Ascending aorta (tissue), 2 donors: ENCODE results near the gene ZNF280D. TPM values are rescaled to one million over a fixed set of nuclear protein-coding genes. Genes with fewer than 3 reads are reported as not detected.

Source experiments
- DNase-seq, 2 donors: peaks; one replicate each; pipeline ENCODE4 v3.0.0-alpha.2; 2019; ENCODE audit warnings: low spot score in 2 of 2
- H3K27ac ChIP-seq, 2 donors: fragments of 200-600 bp; sonication (generic); one replicate each; pipeline ENCODE4 v1.5.1; 2016 to 2017; ENCODE audit warnings: mild to moderate bottlenecking in 1 of 2
- H3K27me3 ChIP-seq: fragments of 200-600 bp; sonication (generic); one replicate; pipeline ENCODE4 v1.5.1; 2017
- H3K36me3 ChIP-seq, 2 donors: fragments of 200-600 bp; sonication (generic); one replicate each; pipeline ENCODE4 v1.5.1; 2016
- H3K4me1 ChIP-seq, 2 donors: fragments of 200-600 bp; sonication (generic); one replicate each; pipeline ENCODE4 v1.5.1; 2016 to 2017; ENCODE audit warnings: mild to moderate bottlenecking in 1 of 2
- H3K4me3 ChIP-seq, 2 donors: fragments of 200-600 bp; sonication (generic); one replicate each; pipeline ENCODE4 v1.5.1; 2016 to 2017; ENCODE audit warnings: mild to moderate bottlenecking in 1 of 2
- H3K9me3 ChIP-seq, 2 donors: fragments of 200-600 bp; sonication (generic); one replicate each; pipeline ENCODE4 v1.5.1; 2016
- intact Hi-C: fragments of 100-400 bp; cut with DNase I; formaldehyde crosslinking; loops from one replicate; pipeline ENCODE4 v1.15.1; 2023
- total RNA-seq: library from RNA; depleted of rRNA; stranded (reverse); fragments of >200 nt; gene quantifications from one replicate; pipeline ENCODE4 v1.1.0, GENCODE V29; 2016
- TF ChIP-seq, protein P1 (sequence below), 3 experiments: fragments of 200-600 bp in 2 of 3; fragments of 450-650 bp in 1 of 3; sonication (generic) in 2 of 3; IDR thresholded peaks; one replicate each; pipeline ENCODE4 v1.5.1; 2016 to 2019; ENCODE audit warnings: antibody characterized with exemption in 3 of 3, mild to moderate bottlenecking in 1 of 3, moderate library complexity in 1 of 3

ZNF280D gene
- total RNA-seq, 1 donor from 2014 or later: 20.5 TPM

DNA sequence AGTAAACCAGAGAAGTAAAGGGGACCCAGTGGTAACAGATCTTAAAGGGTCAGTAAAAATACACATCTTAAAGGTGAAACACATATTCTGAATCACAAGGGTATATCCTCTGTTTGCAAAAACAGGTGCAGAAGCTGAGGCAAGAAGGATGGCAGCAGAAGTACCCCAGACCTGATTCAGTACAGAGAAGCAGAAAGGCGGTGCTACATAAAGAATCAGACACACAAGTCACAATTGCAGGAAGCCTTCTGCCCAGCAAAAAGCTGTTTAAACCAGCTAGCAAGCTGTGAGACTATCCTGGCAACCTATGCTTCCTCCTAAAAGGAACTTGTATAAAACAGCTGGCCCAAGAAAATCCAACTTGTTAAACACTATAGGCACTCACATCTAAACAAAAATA lies 49.4 kb downstream of the ZNF280D start:
- intact Hi-C loops: no loop called here

GRCh38 chr15:56681113-56681512 lies 52.2 kb downstream of the ZNF280D start:
- Histone ChIP-seq H3K27me3 (no peaks in the 10 kb centered on the region), H3K4me1 (peaks cover 0 to 4% of the 10 kb centered on the region in 2 donors), H3K27ac (no peak overlapping the region), H3K9me3 (no peaks in the 10 kb centered on the region), H3K36me3 (peaks cover 9 to 12% of the 10 kb centered on the region in 2 donors), H3K4me3 (no peak overlapping the region)
- no peak for DNase-seq
- TF ChIP-seq, protein P1, sequence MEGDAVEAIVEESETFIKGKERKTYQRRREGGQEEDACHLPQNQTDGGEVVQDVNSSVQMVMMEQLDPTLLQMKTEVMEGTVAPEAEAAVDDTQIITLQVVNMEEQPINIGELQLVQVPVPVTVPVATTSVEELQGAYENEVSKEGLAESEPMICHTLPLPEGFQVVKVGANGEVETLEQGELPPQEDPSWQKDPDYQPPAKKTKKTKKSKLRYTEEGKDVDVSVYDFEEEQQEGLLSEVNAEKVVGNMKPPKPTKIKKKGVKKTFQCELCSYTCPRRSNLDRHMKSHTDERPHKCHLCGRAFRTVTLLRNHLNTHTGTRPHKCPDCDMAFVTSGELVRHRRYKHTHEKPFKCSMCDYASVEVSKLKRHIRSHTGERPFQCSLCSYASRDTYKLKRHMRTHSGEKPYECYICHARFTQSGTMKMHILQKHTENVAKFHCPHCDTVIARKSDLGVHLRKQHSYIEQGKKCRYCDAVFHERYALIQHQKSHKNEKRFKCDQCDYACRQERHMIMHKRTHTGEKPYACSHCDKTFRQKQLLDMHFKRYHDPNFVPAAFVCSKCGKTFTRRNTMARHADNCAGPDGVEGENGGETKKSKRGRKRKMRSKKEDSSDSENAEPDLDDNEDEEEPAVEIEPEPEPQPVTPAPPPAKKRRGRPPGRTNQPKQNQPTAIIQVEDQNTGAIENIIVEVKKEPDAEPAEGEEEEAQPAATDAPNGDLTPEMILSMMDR (IDR thresholded peaks at IDR 0.05): no peak
- intact Hi-C loops: no loop called here

More for the DNA sequence above, 49.4 kb downstream of the ZNF280D start:
- Histone ChIP-seq H3K4me3 (no peak overlapping the region), H3K27me3 (no peaks in the 10 kb centered on the region), H3K27ac (no peak overlapping the region), H3K36me3 (peaks cover 0 to 3% of the 10 kb centered on the region in 2 donors), H3K4me1 (peaks cover 0 to 4% of the 10 kb centered on the region in 2 donors), H3K9me3 (no peaks in the 10 kb centered on the region)
- no peak for DNase-seq
- TF ChIP-seq, protein P1 (IDR thresholded peaks at IDR 0.05): no peak

DNA sequence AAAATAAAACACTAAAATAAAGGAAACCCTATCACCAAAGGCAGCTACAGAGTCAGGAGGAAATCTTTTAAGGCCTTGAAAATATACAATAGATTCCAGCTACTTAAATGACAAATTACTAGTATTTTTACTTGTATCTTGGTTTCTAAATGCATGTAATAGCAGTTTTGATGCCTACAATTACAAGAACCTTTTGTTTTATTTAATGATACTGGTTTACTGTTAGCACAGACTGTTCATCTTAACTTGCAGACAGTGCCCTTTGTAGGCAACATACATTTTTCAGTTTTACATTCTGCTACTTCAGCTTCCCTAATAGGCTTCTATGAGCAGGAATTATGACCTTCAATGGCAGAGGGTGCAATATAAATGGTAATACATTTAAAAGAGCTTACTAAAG lies 54.1 kb downstream of the ZNF280D start:
- Histone ChIP-seq H3K36me3 (peaks cover 9 to 18% of the 10 kb centered on the region in 2 donors), H3K9me3 (no peaks in the 10 kb centered on the region), H3K27me3 (no peaks in the 10 kb centered on the region), H3K4me1 (peaks cover 0 to 4% of the 10 kb centered on the region in 2 donors), H3K27ac (no peak overlapping the region), H3K4me3 (no peak overlapping the region)
- intact Hi-C loops: no loop called here
- no peak for DNase-seq
- TF ChIP-seq, protein P1 (IDR thresholded peaks at IDR 0.05): no peak

DNA sequence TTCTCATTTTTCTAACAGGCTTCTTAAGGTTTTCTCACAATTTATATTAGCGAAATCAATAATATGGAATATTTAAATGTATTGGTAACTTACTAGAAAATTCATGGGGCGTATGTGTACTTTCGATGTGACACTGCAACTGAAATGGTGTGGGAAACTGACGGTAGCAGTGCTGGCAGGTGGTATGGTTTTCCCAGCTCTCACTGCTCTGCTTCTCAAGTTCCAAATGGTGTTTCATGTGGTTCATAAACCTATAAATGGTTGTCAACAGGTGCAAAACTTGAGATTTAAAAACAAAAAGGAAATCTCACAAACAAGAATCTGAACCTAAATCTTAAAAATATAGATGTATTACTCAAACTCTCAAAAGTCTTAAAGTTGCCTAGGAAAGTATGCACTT lies 54.7 kb downstream of the ZNF280D start:
- H3K4me1 ChIP-seq: no peaks in the 10 kb centered on the region
- DNase-seq: no peak
- peaks cover 9 to 18% of the 10 kb centered on the region in 2 donors for H3K36me3 ChIP-seq
- H3K27ac ChIP-seq: no peak overlapping the region
- intact Hi-C loops: no loop called here
- H3K9me3 ChIP-seq: no peaks in the 10 kb centered on the region
- TF ChIP-seq, protein P1 (IDR thresholded peaks at IDR 0.05): no peak
- H3K4me3 ChIP-seq: no peak overlapping the region
- no peaks in the 10 kb centered on the region for H3K27me3 ChIP-seq

DNA sequence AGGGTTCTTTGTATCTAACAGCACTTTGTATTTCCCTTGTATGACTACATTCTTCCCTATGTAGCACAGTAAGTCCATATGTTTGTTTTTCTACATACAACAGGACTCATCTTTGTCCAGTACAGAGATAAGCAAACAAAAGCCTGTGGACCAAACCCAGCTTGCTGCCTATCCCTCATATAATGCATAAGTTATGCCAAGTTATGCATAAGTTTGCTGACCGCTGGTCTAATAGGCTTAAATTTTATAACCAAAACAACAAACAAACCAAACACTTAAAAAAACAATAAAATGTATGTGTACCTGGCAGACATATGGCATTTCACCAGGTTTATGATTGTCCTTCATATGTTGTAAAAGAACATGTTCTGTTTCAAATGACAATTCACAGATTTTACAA lies 56.0 kb downstream of the ZNF280D start:
- DNase-seq: no peak
- H3K4me3 ChIP-seq: no peak overlapping the region
- intact Hi-C loops: no loop called here
- no peaks in the 10 kb centered on the region for H3K4me1 ChIP-seq
- peaks cover 9 to 18% of the 10 kb centered on the region in 2 donors for H3K36me3 ChIP-seq
- TF ChIP-seq, protein P1 (IDR thresholded peaks at IDR 0.05): no peak
- no peak overlapping the region for H3K27ac ChIP-seq
- H3K9me3 ChIP-seq: no peaks in the 10 kb centered on the region
- no peaks in the 10 kb centered on the region for H3K27me3 ChIP-seq

DNA sequence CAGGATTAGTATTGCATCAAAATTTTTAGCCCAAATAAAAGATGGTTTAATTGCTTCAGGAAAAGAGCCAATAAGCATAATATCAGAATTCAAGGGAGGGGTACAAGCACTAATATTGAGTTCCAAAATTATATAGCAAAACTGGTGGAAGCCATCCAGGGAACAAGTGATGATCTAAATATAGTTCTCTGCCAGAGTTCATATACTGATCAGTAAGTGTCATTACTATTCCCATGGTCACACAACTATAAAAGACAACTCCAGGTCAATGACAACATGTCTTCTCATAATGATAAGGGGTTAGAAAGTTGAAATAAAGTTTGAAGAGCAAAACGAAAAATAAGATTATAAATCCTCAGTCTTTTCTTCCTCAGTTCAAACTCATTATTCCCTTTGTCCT lies 57.4 kb downstream of the ZNF280D start:
- intact Hi-C loops: no loop called here
- no peak overlapping the region for H3K4me3 ChIP-seq
- TF ChIP-seq, protein P1 (IDR thresholded peaks at IDR 0.05): no peak
- no peak for DNase-seq
- peaks cover 7 to 18% of the 10 kb centered on the region in 2 donors for H3K36me3 ChIP-seq
- no peaks in the 10 kb centered on the region for H3K27me3 ChIP-seq
- H3K9me3 ChIP-seq: no peaks in the 10 kb centered on the region
- H3K4me1 ChIP-seq: no peaks in the 10 kb centered on the region
- H3K27ac ChIP-seq: no peak overlapping the region
